ENCODE results near the gene CDH23. TPM values are rescaled to one million over a fixed set of nuclear protein-coding genes. Genes with fewer than 3 reads are reported as not detected.

The CDH23 gene
- total RNA-seq, 1 experiment from 2014 or later, result 0.07 TPM

DNA sequence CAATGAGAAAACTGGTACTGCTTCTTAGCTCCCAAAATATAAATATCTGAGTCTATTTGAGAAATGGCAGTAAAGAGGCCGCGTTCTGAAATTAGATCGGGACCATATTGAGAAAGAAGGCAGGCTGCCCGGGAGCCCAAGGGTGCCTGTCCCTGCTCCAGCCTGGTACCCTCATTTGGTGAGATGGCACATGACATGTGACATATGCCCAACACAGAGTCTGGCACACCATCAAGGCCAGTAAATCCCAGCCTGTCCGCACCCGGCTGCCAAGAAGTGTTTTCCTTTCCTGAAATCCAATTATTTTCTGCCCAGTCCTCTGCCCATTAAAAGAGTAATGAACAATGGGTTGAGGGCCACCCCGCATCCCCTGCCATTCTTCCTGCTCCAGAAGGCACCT is 66.4 kb downstream of the CDH23 start:
- Mint-ChIP-seq H3K27ac (ENCODE audit: unreplicated experiment) (no peak overlapping the region), H3K4me3 (ENCODE audit: low read depth, unreplicated experiment) (no peak overlapping the region), H3K36me3 (ENCODE audit: insufficient read depth, unreplicated experiment) (no peaks in the 10 kb centered on the region), H3K9me3 (ENCODE audit: low read depth, unreplicated experiment) (no peaks in the 10 kb centered on the region), H3K27me3 (ENCODE audit: unreplicated experiment) (peaks cover 61% of the 10 kb centered on the region), H3K4me1 (ENCODE audit: low read depth, unreplicated experiment) (no peaks in the 10 kb centered on the region)
- TF ChIP-seq CTCF (IDR thresholded peaks at IDR 0.05; ENCODE audit: unreplicated experiment), result no peak
- CTCF ChIA-PET, result no interaction called here
- intact Hi-C loops (cut with micrococcal nuclease; ENCODE audit: unreplicated experiment), result no loop called here
- BruUV-seq (replicated peaks), result no TSS peak
- DNase-seq, result no peak

GRCh38 chr10:71465551-71466252 is 69.0 kb downstream of the CDH23 start:
- H3K27ac Mint-ChIP-seq (ENCODE audit: unreplicated experiment), result no peak overlapping the region

DNA sequence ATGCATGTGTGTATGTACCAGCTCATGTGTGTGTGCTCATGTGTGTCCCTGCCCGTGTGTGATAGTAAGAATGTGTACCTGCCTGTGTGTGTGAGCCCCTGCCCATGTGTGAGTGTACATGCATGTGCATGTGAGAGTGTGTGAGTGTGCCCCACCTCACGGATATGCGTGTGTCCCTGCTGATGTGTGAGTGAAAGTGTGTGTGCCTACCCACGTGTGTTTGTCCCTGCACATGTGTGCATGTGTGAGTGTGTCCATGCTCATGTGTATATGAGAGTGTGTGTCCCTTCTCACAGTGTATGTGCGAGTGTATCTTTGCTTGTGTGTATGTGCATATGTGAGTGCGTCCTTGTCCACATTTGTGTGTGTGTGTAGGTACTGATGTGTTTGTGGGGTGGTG is 69.6 kb downstream of the CDH23 start:
- no peak for TF ChIP-seq CTCF (IDR thresholded peaks at IDR 0.05; ENCODE audit: unreplicated experiment)
- no peaks in the 10 kb centered on the region for H3K9me3 Mint-ChIP-seq (ENCODE audit: low read depth, unreplicated experiment)
- no peak overlapping the region for H3K4me3 Mint-ChIP-seq (ENCODE audit: low read depth, unreplicated experiment)
- no peak overlapping the region for H3K27ac Mint-ChIP-seq (ENCODE audit: unreplicated experiment)
- BruUV-seq (replicated peaks), result no TSS peak
- CTCF ChIA-PET, result no interaction called here
- DNase-seq, result no peak
- H3K36me3 Mint-ChIP-seq (ENCODE audit: insufficient read depth, unreplicated experiment), result no peaks in the 10 kb centered on the region
- no peaks in the 10 kb centered on the region for H3K4me1 Mint-ChIP-seq (ENCODE audit: low read depth, unreplicated experiment)
- H3K27me3 Mint-ChIP-seq (ENCODE audit: unreplicated experiment), result peaks cover 39% of the 10 kb centered on the region
- intact Hi-C loops (cut with micrococcal nuclease; ENCODE audit: unreplicated experiment), result no loop called here

More at GRCh38 chr10:71465551-71466252, 69.0 kb downstream of the CDH23 start:
- Mint-ChIP-seq H3K4me3 (ENCODE audit: low read depth, unreplicated experiment) (no peak overlapping the region), H3K36me3 (ENCODE audit: insufficient read depth, unreplicated experiment) (no peaks in the 10 kb centered on the region), H3K9me3 (ENCODE audit: low read depth, unreplicated experiment) (no peaks in the 10 kb centered on the region), H3K27me3 (ENCODE audit: unreplicated experiment) (peaks cover 39% of the 10 kb centered on the region), H3K4me1 (ENCODE audit: low read depth, unreplicated experiment) (no peaks in the 10 kb centered on the region)
- no peak for TF ChIP-seq CTCF (IDR thresholded peaks at IDR 0.05; ENCODE audit: unreplicated experiment)
- intact Hi-C loops (cut with micrococcal nuclease; ENCODE audit: unreplicated experiment), result no loop called here
- BruUV-seq (replicated peaks), result no TSS peak
- CTCF ChIA-PET, result no interaction called here
- DNase-seq, result no peak

DNA sequence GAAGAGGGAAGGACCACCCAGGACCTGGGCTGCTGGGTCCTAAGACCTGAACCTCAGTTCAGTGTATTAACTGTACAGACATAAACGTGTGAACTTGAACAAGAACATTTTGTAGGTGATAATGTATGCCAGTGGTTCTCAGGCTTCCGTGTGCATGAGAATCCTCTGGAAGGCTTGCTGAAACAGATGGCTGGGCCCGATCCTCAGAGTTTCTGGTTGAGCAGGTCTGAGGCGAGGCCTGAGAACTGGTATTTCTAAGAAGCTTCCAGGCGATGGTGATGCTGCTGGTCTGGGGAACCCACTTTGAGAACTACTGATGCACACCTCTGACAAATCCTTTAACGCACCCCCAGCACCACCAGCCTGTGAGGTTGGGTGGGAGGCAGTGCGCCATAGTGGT is 70.4 kb downstream of the CDH23 start:
- intact Hi-C loops (cut with micrococcal nuclease; ENCODE audit: unreplicated experiment), result no loop called here
- peaks cover 39% of the 10 kb centered on the region for H3K27me3 Mint-ChIP-seq (ENCODE audit: unreplicated experiment)
- no peak overlapping the region for H3K4me3 Mint-ChIP-seq (ENCODE audit: low read depth, unreplicated experiment)
- H3K27ac Mint-ChIP-seq (ENCODE audit: unreplicated experiment), result no peak overlapping the region
- no peak for DNase-seq
- H3K36me3 Mint-ChIP-seq (ENCODE audit: insufficient read depth, unreplicated experiment), result no peaks in the 10 kb centered on the region
- H3K4me1 Mint-ChIP-seq (ENCODE audit: low read depth, unreplicated experiment), result no peaks in the 10 kb centered on the region
- TF ChIP-seq CTCF (IDR thresholded peaks at IDR 0.05; ENCODE audit: unreplicated experiment), result no peak
- BruUV-seq (replicated peaks), result no TSS peak
- CTCF ChIA-PET, result no interaction called here
- no peaks in the 10 kb centered on the region for H3K9me3 Mint-ChIP-seq (ENCODE audit: low read depth, unreplicated experiment)
